Measurements from ENCODE around the gene NLK. TPM values are rescaled to one million over a fixed set of nuclear protein-coding genes. Genes with fewer than 3 reads are reported as not detected.

The NLK gene
- total and polyA plus RNA-seq, 2 donors (not counting 3 experiments of a cell fraction or from before 2014, with no cell fraction given), result 23.8 to 34.2 TPM

GRCh38 chr17:28216528-28216927 is 174.1 kb downstream of the NLK start:
- H3K4me2 ChIP-seq (ENCODE audit: insufficient read depth, low read length), result no peak overlapping the region
- peak overlapping the region; percentile 47 for H2AFZ ChIP-seq (ENCODE audit: low read depth, low read length)
- H3K4me3 ChIP-seq (replicated peaks in 1 of 3; ENCODE audit: insufficient read depth in 1 of 3, low read depth in 1 of 3, low read length in 3 of 3), result no peak overlapping the region
- intact Hi-C loops (cut with micrococcal nuclease), result no loop called here
- POLR2A ChIA-PET, result no interaction called here
- dilution Hi-C loops (cut with MboI; ENCODE audit: extremely low pct_ligation_motif_present, low sequenced_read_pairs), result no loop called here
- no peaks in the 10 kb centered on the region for H3K4me1 ChIP-seq (ENCODE audit: control insufficient read depth, extremely low read depth, insufficient read depth, low read length)
- no peaks in the 10 kb centered on the region for H3K9me1 ChIP-seq (replicated peaks; ENCODE audit: control insufficient read depth, extremely low read depth, insufficient read depth, low read length)
- no peak overlapping the region for H3K27ac ChIP-seq (ENCODE audit: insufficient read depth, low read depth, low read length)
- FAIRE-seq, result no peak
- TF ChIP-seq GATA2 (IDR thresholded peaks at IDR 0.05; ENCODE audit: insufficient read depth, insufficient read length, low read depth, low read length) (no peak), FOS (IDR thresholded peaks at IDR 0.05; ENCODE audit: borderline replicate concordance, insufficient read depth, low read length) (peak; percentile 17)
- H3K9ac ChIP-seq (replicated peaks; ENCODE audit: extremely low read depth, insufficient read depth, low read length), result no peak overlapping the region
- H3K79me2 ChIP-seq (ENCODE audit: control insufficient read depth, insufficient read depth, low read length), result no peaks in the 10 kb centered on the region
- no TSS peak for BruUV-seq (replicated peaks)
- H3K9me3 ChIP-seq (replicated peaks; ENCODE audit: control insufficient read depth, insufficient read depth, low read length), result no peaks in the 10 kb centered on the region
- no peaks in the 10 kb centered on the region for H4K20me1 ChIP-seq (replicated peaks; ENCODE audit: control insufficient read depth, extremely low read depth, insufficient read depth, low read length)
- CTCF ChIA-PET, result interaction anchor here (1.3 to 1.9 kb wide), 2 partner anchors 35 kb away, joined by 4 to 5 read pairs; no protein-coding TSS in a partner anchor
- no peaks in the 10 kb centered on the region for H3K27me3 ChIP-seq (ENCODE audit: control insufficient read depth in 2 of 2, insufficient read depth in 2 of 2, low read length in 2 of 2)
- H3K36me3 ChIP-seq (ENCODE audit: control insufficient read depth in 2 of 2, extremely low read depth in 1 of 2, insufficient read depth in 2 of 2, low read length in 2 of 2), result no peaks in the 10 kb centered on the region
- no peak for DNase-seq (ENCODE audit: low read depth, low spot score)

GRCh38 chr17:28219771-28220170 is 177.3 kb downstream of the NLK start:
- H3K27ac ChIP-seq (ENCODE audit: insufficient read depth, low read depth, low read length), result no peak overlapping the region
- dilution Hi-C loops (cut with MboI; ENCODE audit: extremely low pct_ligation_motif_present, low sequenced_read_pairs), result no loop called here
- FAIRE-seq (no peak), DNase-seq (ENCODE audit: low read depth, low spot score) (no peak)
- no peak for TF ChIP-seq GATA2 (IDR thresholded peaks at IDR 0.05; ENCODE audit: insufficient read depth, insufficient read length, low read depth, low read length)
- no peak for TF ChIP-seq MAX (IDR thresholded peaks at IDR 0.05; ENCODE audit: insufficient read depth, insufficient read length)
- no peak for TF ChIP-seq POLR2A (IDR thresholded peaks at IDR 0.05; ENCODE audit: low read depth, low read length)
- TF ChIP-seq FOS (IDR thresholded peaks at IDR 0.05; ENCODE audit: borderline replicate concordance, insufficient read depth, low read length), result no peak
- TF ChIP-seq EZH2 (IDR thresholded peaks at IDR 0.05; ENCODE audit: borderline replicate concordance, low read depth, low read length, severe bottlenecking), result no peak
- no peak for TF ChIP-seq JUN (IDR thresholded peaks at IDR 0.05; ENCODE audit: borderline replicate concordance, insufficient read depth, insufficient read length, low read depth)
- TF ChIP-seq MYC (IDR thresholded peaks at IDR 0.05; ENCODE audit: low read depth, low read length), result no peak
- TF ChIP-seq CTCF (IDR thresholded peaks at IDR 0.05; ENCODE audit: extremely low read depth in 1 of 2, insufficient read depth in 1 of 2, low read depth in 1 of 2, low read length in 2 of 2), result no peak
- no peak for TF ChIP-seq POLR2AphosphoS5 (IDR thresholded peaks at IDR 0.05; ENCODE audit: insufficient read depth, low read depth, low read length)
- H4K20me1 ChIP-seq (replicated peaks; ENCODE audit: control insufficient read depth, extremely low read depth, insufficient read depth, low read length), result no peaks in the 10 kb centered on the region
- no peak overlapping the region for H2AFZ ChIP-seq (ENCODE audit: low read depth, low read length)
- no peaks in the 10 kb centered on the region for H3K79me2 ChIP-seq (ENCODE audit: control insufficient read depth, insufficient read depth, low read length)
- H3K9me1 ChIP-seq (replicated peaks; ENCODE audit: control insufficient read depth, extremely low read depth, insufficient read depth, low read length), result no peaks in the 10 kb centered on the region
- H3K9ac ChIP-seq (replicated peaks; ENCODE audit: extremely low read depth, insufficient read depth, low read length), result no peak overlapping the region
- no peaks in the 10 kb centered on the region for H3K9me3 ChIP-seq (replicated peaks; ENCODE audit: control insufficient read depth, insufficient read depth, low read length)
- H3K4me3 ChIP-seq (replicated peaks in 1 of 3; ENCODE audit: insufficient read depth in 1 of 3, low read depth in 1 of 3, low read length in 3 of 3), result no peak overlapping the region
- intact Hi-C loops (cut with micrococcal nuclease), result no loop called here
- H3K4me1 ChIP-seq (ENCODE audit: control insufficient read depth, extremely low read depth, insufficient read depth, low read length), result no peaks in the 10 kb centered on the region
- H3K4me2 ChIP-seq (ENCODE audit: insufficient read depth, low read length), result no peak overlapping the region
- no peaks in the 10 kb centered on the region for H3K36me3 ChIP-seq (ENCODE audit: control insufficient read depth in 2 of 2, extremely low read depth in 1 of 2, insufficient read depth in 2 of 2, low read length in 2 of 2)
- POLR2A ChIA-PET, result no interaction called here
- CTCF ChIA-PET, result interaction anchor here (1.0 to 1.6 kb wide), 4 partner anchors 14 to 86 kb away, joined by 4 to 6 read pairs (median 4); no protein-coding TSS in a partner anchor
- no TSS peak for BruUV-seq (replicated peaks)
- no peaks in the 10 kb centered on the region for H3K27me3 ChIP-seq (ENCODE audit: control insufficient read depth in 2 of 2, insufficient read depth in 2 of 2, low read length in 2 of 2)

Data from endothelial cell of umbilical vein (primary cell).